Liver (tissue), 9 donors: ENCODE measurements around the gene HLA-DOB. TPM values are rescaled to one million over a fixed set of nuclear protein-coding genes. Genes with fewer than 3 reads are reported as not detected.
A peak's percentile ranks its signal among the peaks of the same experiment; 100 is the strongest.

ENCODE experiments used
- DNase-seq: peaks from one replicate; pipeline ENCODE4 v3.0.0-alpha.2; 2017; ENCODE audit warnings: low spot score
- H3K27ac ChIP-seq, 2 donors: one replicate each; pipeline ENCODE4 v1.7.0; 2013; ENCODE audit warnings: inconsistent platforms in 2 of 2, low read length in 2 of 2, control low read depth in 1 of 2, low read depth in 1 of 2, mild to moderate bottlenecking in 1 of 2
- H3K27me3 ChIP-seq, 4 donors: one replicate each; pipeline versions ENCODE4 v1.6.1 to v1.7.0; 2013; ENCODE audit warnings: low read length in 3 of 4, inconsistent platforms in 1 of 4, mild to moderate bottlenecking in 1 of 4, moderate library complexity in 1 of 4; ENCODE audit not compliant: control insufficient read depth in 4 of 4, insufficient read depth in 4 of 4
- H3K36me3 ChIP-seq, 4 donors: one replicate each; pipeline versions ENCODE4 v1.6.1 to v1.7.0; 2013; ENCODE audit warnings: low read length in 3 of 4, mild to moderate bottlenecking in 3 of 4, low read depth in 1 of 4, moderate library complexity in 1 of 4; ENCODE audit not compliant: control insufficient read depth in 4 of 4, insufficient read depth in 3 of 4
- H3K4me1 ChIP-seq, 4 donors: one replicate each; pipeline versions ENCODE4 v1.6.1 to v1.7.0; 2013; ENCODE audit warnings: low read length in 3 of 4, mild to moderate bottlenecking in 3 of 4, moderate library complexity in 1 of 4; ENCODE audit not compliant: control insufficient read depth in 4 of 4, insufficient read depth in 4 of 4
- H3K4me3 ChIP-seq, 3 donors: one replicate each; pipeline versions ENCODE4 v1.6.1 to v1.7.0; 2013; ENCODE audit warnings: low read length in 3 of 3, control low read depth in 1 of 3, low read depth in 1 of 3, mild to moderate bottlenecking in 1 of 3
- H3K9ac ChIP-seq, 2 donors: one replicate each; pipeline ENCODE4 v1.7.0; 2013; ENCODE audit warnings: low read length in 2 of 2, mild to moderate bottlenecking in 2 of 2, moderate library complexity in 2 of 2, control low read depth in 1 of 2, low read depth in 1 of 2
- H3K9me3 ChIP-seq, 4 donors: one replicate each; pipeline versions ENCODE4 v1.6.1 to v1.7.0; 2013; ENCODE audit warnings: low read length in 3 of 4; ENCODE audit not compliant: control insufficient read depth in 4 of 4
- EGR1 ChIP-seq, 2 donors: IDR thresholded peaks; 2 replicates each; pipeline ENCODE4 v1.6.1; 2016 to 2018; ENCODE audit warnings: antibody characterized with exemption in 2 of 2, low read depth in 2 of 2
- FOXA1 ChIP-seq: IDR thresholded peaks from 2 replicates; pipeline ENCODE4 v1.6.1; 2016; ENCODE audit warnings: antibody characterized with exemption
- GABPA ChIP-seq, 2 donors: IDR thresholded peaks in 1 of 2; conservative IDR thresholded peaks in 1 of 2; 2 replicates each; pipeline ENCODE4 v1.6.1; 2016; ENCODE audit warnings: antibody characterized with exemption in 2 of 2, mild to moderate bottlenecking in 1 of 2, moderate library complexity in 1 of 2
- HNF4A ChIP-seq, 2 donors: conservative IDR thresholded peaks; 2 replicates each; pipeline ENCODE4 v1.6.1; 2016; ENCODE audit warnings: antibody characterized with exemption in 2 of 2, mild to moderate bottlenecking in 2 of 2
- HNF4G ChIP-seq: IDR thresholded peaks from 2 replicates; pipeline ENCODE4 v1.6.1; 2016; ENCODE audit warnings: antibody characterized with exemption
- JUND ChIP-seq, 2 donors: IDR thresholded peaks; 2 replicates each; pipeline ENCODE4 v1.6.1; 2016; ENCODE audit warnings: antibody characterized with exemption in 2 of 2
- NR2F2 ChIP-seq: IDR thresholded peaks from 2 replicates; pipeline ENCODE4 v1.6.1; 2016; ENCODE audit warnings: antibody characterized with exemption
- RAD21 ChIP-seq, 2 donors: IDR thresholded peaks; 2 replicates each; pipeline ENCODE4 v1.6.1; 2016; ENCODE audit warnings: antibody characterized with exemption in 2 of 2, mild to moderate bottlenecking in 2 of 2
- RXRA ChIP-seq, 2 donors: IDR thresholded peaks; 2 replicates each; pipeline ENCODE4 v1.6.1; 2017 to 2018; ENCODE audit warnings: antibody characterized with exemption in 2 of 2, mild to moderate bottlenecking in 1 of 2
- SP1 ChIP-seq: IDR thresholded peaks from 2 replicates; pipeline ENCODE4 v1.6.1; 2018; ENCODE audit warnings: antibody characterized with exemption, mild to moderate bottlenecking
- TAF1 ChIP-seq: conservative IDR thresholded peaks from 2 replicates; pipeline ENCODE4 v1.6.1; 2016; ENCODE audit warnings: antibody characterized with exemption, mild to moderate bottlenecking
- YY1 ChIP-seq: IDR thresholded peaks from 2 replicates; pipeline ENCODE4 v1.6.1; 2016; ENCODE audit warnings: antibody characterized with exemption, mild to moderate bottlenecking
- WGBS: extraction: QIAGEN DNeasy Blood & Tissue Kit; methylation state at CpG from one replicate; pipeline ENCODE4 v1.1.7; 2013; 5-methylcytosine and 5-hydroxymethylcytosine counted together
- polyA plus RNA-seq, 2 donors: library from polyadenylated mRNA; stranded (reverse) in 1 of 2; unstranded in 1 of 2; fragments of 200-250 nt in 1 of 2; fragments of >200 nt in 1 of 2; fragmentation: Nextera tagmentation in 1 of 2; extraction: Ambion mirVana in 1 of 2; gene quantifications; one replicate each; pipeline versions ENCODE4 v1.2.1 to v1.2.3, GENCODE V29; 2013 to 2015
- total RNA-seq, 2 donors: library from RNA; depleted of rRNA; stranded (reverse); fragments of >200 nt; gene quantifications; one replicate each; pipeline ENCODE4 v1.2.3, GENCODE V29; 2014
- TF ChIP-seq, protein P1 (sequence below): IDR thresholded peaks from 2 replicates; pipeline ENCODE4 v1.6.1; 2016; ENCODE audit warnings: antibody characterized with exemption
- TF ChIP-seq, protein P2 (sequence below): IDR thresholded peaks from 2 replicates; pipeline ENCODE4 v1.6.1; 2016; ENCODE audit warnings: antibody characterized with exemption
- TF ChIP-seq, protein P3 (sequence below): IDR thresholded peaks from 2 replicates; pipeline ENCODE4 v1.6.1; 2016; ENCODE audit warnings: antibody characterized with exemption, mild to moderate bottlenecking
- TF ChIP-seq, protein P4 (sequence below): IDR thresholded peaks from 2 replicates; pipeline ENCODE4 v1.6.1; 2016; ENCODE audit warnings: antibody characterized with exemption
- donor health status: healthy.
- donor health status: healthy.
- donor health status: healthy.
- donor health status: healthy.
- donor health status: healthy.

HLA-DOB gene
- total and polyA plus RNA-seq, 4 donors = 0.16 to 0.67 (median 0.25) TPM; not detected in 1

DNA sequence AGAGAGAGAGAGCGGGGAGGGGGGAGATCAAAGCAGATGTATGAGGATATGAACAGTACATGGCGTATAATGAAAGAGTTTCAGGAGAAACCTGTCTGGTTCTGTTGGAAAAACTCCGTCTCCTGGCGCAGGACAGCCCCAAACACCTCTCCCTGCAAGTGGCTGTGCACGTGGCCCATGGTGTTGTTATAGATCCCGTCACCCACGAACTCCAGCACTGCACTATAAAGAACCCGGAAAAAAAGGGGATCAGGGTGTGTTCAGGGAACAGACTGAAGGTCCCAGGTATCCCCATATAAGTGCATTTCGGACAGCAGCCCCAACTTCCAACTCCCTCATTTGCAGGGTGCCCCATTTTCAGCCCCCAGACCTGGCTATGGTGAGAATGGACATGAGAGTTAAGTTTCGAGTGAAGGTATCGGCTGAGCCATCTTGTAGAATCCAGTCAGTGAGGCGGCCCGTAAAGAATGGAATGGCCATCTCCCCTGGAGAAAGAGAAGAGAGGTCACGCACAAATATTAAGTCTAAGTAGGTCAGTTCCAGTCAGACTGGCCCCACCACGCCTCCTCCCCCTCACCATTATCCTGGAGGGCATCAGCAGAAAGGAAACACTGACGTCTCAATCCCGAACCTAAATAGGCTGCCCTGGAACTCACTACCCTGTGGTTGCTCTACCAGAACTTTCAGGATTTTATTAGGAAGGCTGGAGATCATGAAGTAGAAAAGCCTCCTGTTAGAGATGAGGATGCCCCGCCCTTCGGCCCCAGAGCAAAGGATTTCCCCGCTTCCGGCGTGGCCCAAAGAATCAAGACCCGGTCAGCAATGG is 35.4 kb upstream of the HLA-DOB start:
- H3K9ac ChIP-seq = peak overlapping the region; percentile 86 to 95
- DNase-seq = no peak
- no peaks in the 10 kb centered on the region for H3K27me3 ChIP-seq
- TF ChIP-seq NR2F2 = peak; percentile 20
- no peak for TF ChIP-seq JUND (IDR thresholded peaks at IDR 0.05)
- peak overlapping the region; percentile 81 to 91 (median 88) for H3K4me3 ChIP-seq
- H3K9me3 ChIP-seq = no peaks in the 10 kb centered on the region
- H3K36me3 ChIP-seq = peaks cover 3 to 36% (median 31%) of the 10 kb centered on the region in 4 donors
- 47% methylated on average over 23 of the region's 23 CpGs for WGBS
- H3K4me1 ChIP-seq = peaks cover 6 to 22% (median 16%) of the 10 kb centered on the region in 4 donors
- peak overlapping the region; percentile 98 to 100 for H3K27ac ChIP-seq

DNA sequence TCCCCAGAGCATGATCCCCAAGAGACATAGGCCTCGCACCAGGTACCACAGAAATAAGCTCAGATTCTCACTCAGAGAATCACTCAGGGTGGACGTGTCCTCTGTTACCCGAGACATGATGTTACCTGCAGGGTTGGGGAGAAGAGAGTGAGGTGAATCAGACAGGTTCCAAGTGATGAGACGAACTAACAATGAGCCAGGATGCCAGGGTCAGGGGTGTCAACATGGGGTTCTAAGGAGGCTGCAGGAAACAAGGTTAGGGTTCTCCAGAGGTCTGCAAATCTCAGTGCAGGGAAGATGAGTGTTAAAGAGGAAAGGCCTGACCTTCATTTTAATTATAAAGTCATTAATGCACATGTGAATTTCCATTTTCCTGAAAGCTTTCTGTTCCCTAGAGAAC is 34.2 kb upstream of the HLA-DOB start:
- no peak overlapping the region for H3K9ac ChIP-seq

More for the DNA sequence above, 34.2 kb upstream of the HLA-DOB start:
- DNase-seq = no peak
- Histone ChIP-seq H3K36me3 (peaks cover 3 to 45% (median 35%) of the 10 kb centered on the region in 4 donors), H3K27ac (no peak overlapping the region), H3K27me3 (no peaks in the 10 kb centered on the region), H3K4me3 (no peak overlapping the region), H3K9me3 (no peaks in the 10 kb centered on the region), H3K4me1 (peaks cover 6 to 26% (median 20%) of the 10 kb centered on the region in 4 donors)
- WGBS = 90% methylated on average over 4 of the region's 4 CpGs
- TF ChIP-seq, protein P1, sequence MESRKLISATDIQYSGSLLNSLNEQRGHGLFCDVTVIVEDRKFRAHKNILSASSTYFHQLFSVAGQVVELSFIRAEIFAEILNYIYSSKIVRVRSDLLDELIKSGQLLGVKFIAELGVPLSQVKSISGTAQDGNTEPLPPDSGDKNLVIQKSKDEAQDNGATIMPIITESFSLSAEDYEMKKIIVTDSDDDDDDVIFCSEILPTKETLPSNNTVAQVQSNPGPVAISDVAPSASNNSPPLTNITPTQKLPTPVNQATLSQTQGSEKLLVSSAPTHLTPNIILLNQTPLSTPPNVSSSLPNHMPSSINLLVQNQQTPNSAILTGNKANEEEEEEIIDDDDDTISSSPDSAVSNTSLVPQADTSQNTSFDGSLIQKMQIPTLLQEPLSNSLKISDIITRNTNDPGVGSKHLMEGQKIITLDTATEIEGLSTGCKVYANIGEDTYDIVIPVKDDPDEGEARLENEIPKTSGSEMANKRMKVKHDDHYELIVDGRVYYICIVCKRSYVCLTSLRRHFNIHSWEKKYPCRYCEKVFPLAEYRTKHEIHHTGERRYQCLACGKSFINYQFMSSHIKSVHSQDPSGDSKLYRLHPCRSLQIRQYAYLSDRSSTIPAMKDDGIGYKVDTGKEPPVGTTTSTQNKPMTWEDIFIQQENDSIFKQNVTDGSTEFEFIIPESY = no peak
- TF ChIP-seq NR2F2 (no peak), EGR1 (IDR thresholded peaks at IDR 0.05; ENCODE audit: low read depth in 2 of 2) (no peak), TAF1 (no peak), RAD21 (IDR thresholded peaks at IDR 0.05) (no peak), JUND (IDR thresholded peaks at IDR 0.05) (no peak), RXRA (IDR thresholded peaks at IDR 0.05) (no peak), YY1 (no peak), FOXA1 (no peak), HNF4A (conservative IDR thresholded peaks at IDR 0.05) (no peak), GABPA (IDR thresholded peaks at IDR 0.05 in 1 of 2, conservative IDR thresholded peaks at IDR 0.05 in 1 of 2) (no peak), HNF4G (no peak), SP1 (no peak)
- TF ChIP-seq, protein P2, sequence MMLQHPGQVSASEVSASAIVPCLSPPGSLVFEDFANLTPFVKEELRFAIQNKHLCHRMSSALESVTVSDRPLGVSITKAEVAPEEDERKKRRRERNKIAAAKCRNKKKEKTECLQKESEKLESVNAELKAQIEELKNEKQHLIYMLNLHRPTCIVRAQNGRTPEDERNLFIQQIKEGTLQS = no peak
- TF ChIP-seq, protein P3, sequence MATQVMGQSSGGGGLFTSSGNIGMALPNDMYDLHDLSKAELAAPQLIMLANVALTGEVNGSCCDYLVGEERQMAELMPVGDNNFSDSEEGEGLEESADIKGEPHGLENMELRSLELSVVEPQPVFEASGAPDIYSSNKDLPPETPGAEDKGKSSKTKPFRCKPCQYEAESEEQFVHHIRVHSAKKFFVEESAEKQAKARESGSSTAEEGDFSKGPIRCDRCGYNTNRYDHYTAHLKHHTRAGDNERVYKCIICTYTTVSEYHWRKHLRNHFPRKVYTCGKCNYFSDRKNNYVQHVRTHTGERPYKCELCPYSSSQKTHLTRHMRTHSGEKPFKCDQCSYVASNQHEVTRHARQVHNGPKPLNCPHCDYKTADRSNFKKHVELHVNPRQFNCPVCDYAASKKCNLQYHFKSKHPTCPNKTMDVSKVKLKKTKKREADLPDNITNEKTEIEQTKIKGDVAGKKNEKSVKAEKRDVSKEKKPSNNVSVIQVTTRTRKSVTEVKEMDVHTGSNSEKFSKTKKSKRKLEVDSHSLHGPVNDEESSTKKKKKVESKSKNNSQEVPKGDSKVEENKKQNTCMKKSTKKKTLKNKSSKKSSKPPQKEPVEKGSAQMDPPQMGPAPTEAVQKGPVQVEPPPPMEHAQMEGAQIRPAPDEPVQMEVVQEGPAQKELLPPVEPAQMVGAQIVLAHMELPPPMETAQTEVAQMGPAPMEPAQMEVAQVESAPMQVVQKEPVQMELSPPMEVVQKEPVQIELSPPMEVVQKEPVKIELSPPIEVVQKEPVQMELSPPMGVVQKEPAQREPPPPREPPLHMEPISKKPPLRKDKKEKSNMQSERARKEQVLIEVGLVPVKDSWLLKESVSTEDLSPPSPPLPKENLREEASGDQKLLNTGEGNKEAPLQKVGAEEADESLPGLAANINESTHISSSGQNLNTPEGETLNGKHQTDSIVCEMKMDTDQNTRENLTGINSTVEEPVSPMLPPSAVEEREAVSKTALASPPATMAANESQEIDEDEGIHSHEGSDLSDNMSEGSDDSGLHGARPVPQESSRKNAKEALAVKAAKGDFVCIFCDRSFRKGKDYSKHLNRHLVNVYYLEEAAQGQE = no peak
- TF ChIP-seq, protein P4, sequence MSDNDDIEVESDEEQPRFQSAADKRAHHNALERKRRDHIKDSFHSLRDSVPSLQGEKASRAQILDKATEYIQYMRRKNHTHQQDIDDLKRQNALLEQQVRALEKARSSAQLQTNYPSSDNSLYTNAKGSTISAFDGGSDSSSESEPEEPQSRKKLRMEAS = no peak
